ENCODE results near the gene THRB.

- TF ChIP-seq EZH2 (IDR thresholded peaks at IDR 0.05; ENCODE audit: borderline replicate concordance, low read depth, low read length, severe bottlenecking) (no peak), POLR2AphosphoS5 (IDR thresholded peaks at IDR 0.05; ENCODE audit: insufficient read depth, low read depth, low read length) (no peak), CTCF (IDR thresholded peaks at IDR 0.05; ENCODE audit: extremely low read depth in 1 of 2, insufficient read depth in 1 of 2, low read depth in 1 of 2, low read length in 2 of 2) (no peak), POLR2A (IDR thresholded peaks at IDR 0.05; ENCODE audit: low read depth, low read length) (no peak), MAX (IDR thresholded peaks at IDR 0.05; ENCODE audit: insufficient read depth, insufficient read length) (no peak)
Measured at GRCh38 chr3:24470277-24470676, 24.4 kb downstream of the THRB start.

All from endothelial cell of umbilical vein (primary cell).